HepG2 (cell line): ENCODE results near the gene CUL4A. TPM values are rescaled to one million over a fixed set of nuclear protein-coding genes. Genes with fewer than 3 reads are reported as not detected.

Experiments used
- BRCA1 ChIP-seq: sonication (generic); formaldehyde crosslinking; IDR thresholded peaks from 2 replicates; pipeline ENCODE4 v1.4.0; 2020; ENCODE audit warnings: missing genetic modification reagents
- CHD2 ChIP-seq: IDR thresholded peaks from 2 replicates; pipeline ENCODE4 v1.6.1; 2011; ENCODE audit warnings: low read depth, low read length, improper control_type of control experiment
- DPF2 ChIP-seq: sonication (generic); formaldehyde crosslinking; IDR thresholded peaks from 2 replicates; pipeline ENCODE4 v1.4.0; 2020; ENCODE audit warnings: mild to moderate bottlenecking, low read depth, missing genetic modification reagents, borderline replicate concordance
- EED ChIP-seq: sonication (generic); formaldehyde crosslinking; IDR thresholded peaks from 2 replicates; pipeline ENCODE4 v1.5.0; 2020; ENCODE audit warnings: mild to moderate bottlenecking, missing genetic modification reagents
- STAT5B ChIP-seq: sonication (generic); formaldehyde crosslinking; IDR thresholded peaks from 2 replicates; pipeline ENCODE4 v1.4.0; 2020; ENCODE audit warnings: missing genetic modification reagents
- TSC22D2 ChIP-seq: sonication (generic); formaldehyde crosslinking; IDR thresholded peaks from 2 replicates; pipeline ENCODE4 v1.5.1; 2020; ENCODE audit warnings: missing genetic modification reagents, mild to moderate bottlenecking, borderline replicate concordance
- polyA plus RNA-seq, 8 experiments: library from polyadenylated mRNA; depleted of rRNA in 3 of 8; stranded (reverse) in 7 of 8; unstranded in 1 of 8; fragments of >200 nt; fragmentation: Illumina TruSeq in 4 of 8; extraction: Trizol in 4 of 8; gene quantifications; 2 replicates each; pipeline versions ENCODE4 v1.2.1 to v1.2.3, GENCODE V29; 2011 to 2016; ENCODE audit warnings: low read depth in 4 of 8, missing spikeins in 1 of 8, mixed read lengths in 1 of 8; ENCODE audit not compliant: insufficient read depth in 1 of 8
- total RNA-seq, 5 experiments: library from RNA; depleted of rRNA; stranded (reverse); fragments of >200 nt; fragmentation: Illumina TruSeq; extraction: Trizol; gene quantifications; 2 replicates each; pipeline ENCODE4 v1.2.3, GENCODE V29; 2016; ENCODE audit warnings: low read depth in 1 of 5
- TF ChIP-seq, protein P1 (sequence below): sonication (generic); formaldehyde crosslinking; IDR thresholded peaks from 2 replicates; pipeline ENCODE4 v1.4.0; 2020; ENCODE audit warnings: mild to moderate bottlenecking, low read depth, missing genetic modification reagents
- TF ChIP-seq, protein P2 (sequence below): sonication (generic); formaldehyde crosslinking; conservative IDR thresholded peaks from 2 replicates; pipeline ENCODE4 v1.4.0; 2020; ENCODE audit warnings: mild to moderate bottlenecking, missing genetic modification reagents, moderate library complexity
- TF ChIP-seq, protein P3 (sequence below): sonication (generic); formaldehyde crosslinking; IDR thresholded peaks from 2 replicates; pipeline ENCODE4 v1.5.1; 2020; ENCODE audit warnings: mild to moderate bottlenecking, missing genetic modification reagents, borderline replicate concordance
- TF ChIP-seq, protein P4 (sequence below): sonication (generic); formaldehyde crosslinking; IDR thresholded peaks from 2 replicates; pipeline ENCODE4 v1.4.0; 2020; ENCODE audit warnings: missing genetic modification reagents, borderline replicate concordance

Gene CUL4A
- total and polyA plus RNA-seq, 2 of the 13 experiments (the other 11 are each of a cell fraction or from before 2014, with no cell fraction given), result 51.2 to 75.3 TPM

DNA sequence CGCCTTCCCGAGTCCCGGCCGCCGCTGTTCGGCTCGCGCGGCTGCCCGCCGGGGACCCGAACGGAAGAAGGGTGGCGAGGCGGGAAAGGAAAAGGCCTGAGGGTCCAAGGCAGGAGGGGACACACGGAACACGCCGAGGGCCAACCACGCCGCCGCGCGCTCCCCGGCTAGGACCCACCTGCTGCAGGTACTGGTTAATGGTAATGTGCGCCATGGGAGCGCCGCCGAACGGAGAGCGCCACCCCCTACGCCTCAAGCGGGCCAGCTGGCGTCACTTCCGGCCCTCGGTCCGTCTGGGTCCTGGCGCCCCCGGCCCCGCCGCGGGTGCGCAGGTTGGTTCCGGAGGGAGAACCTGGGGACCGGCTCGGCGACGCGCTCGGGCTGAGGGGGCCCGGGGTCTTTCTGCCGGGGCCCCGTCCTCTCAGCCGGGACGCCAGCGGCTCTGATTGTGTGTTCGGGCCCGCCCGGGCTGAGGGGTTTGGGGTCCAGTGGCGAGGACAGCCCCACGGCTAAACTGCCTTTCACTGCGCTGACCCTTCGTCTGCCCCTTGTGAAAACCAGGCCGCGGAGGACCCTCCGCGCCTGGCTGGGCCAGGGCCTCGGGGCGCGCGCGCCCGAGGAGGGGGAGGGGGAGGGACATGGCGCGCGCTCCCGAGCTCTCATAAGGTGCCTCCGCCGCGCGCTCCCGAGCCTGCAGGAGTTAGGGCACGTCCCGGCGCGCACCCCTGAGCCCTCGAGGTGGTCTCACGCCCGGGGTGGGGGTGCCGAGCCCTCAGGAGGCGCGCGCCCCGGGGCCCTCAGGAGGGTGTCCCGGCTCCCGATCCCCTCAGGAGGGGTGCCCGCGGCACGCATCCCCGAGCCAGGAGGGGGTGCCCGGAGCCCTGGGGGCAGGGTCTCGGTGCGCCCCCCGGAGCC is 735 bp upstream of the CUL4A start, which contains the start of gene PCID2 (continued):
- peak; percentile 65; the same call in 1 of the 2 replicates for TF ChIP-seq STAT5B
- no peak; the same call in 1 of the 2 replicates for TF ChIP-seq DPF2 (CRISPR knock-in tag)
- peak; percentile 87 for TF ChIP-seq BRCA1 (CRISPR knock-in tag)
- 0 out of 2 replicates have a peak, but pooled peaks have one; percentile 52 for TF ChIP-seq EED (CRISPR knock-in tag)
- TF ChIP-seq TSC22D2 (CRISPR knock-in tag), result no peak; the same call in 1 of the 2 replicates
- TF ChIP-seq, protein P1, sequence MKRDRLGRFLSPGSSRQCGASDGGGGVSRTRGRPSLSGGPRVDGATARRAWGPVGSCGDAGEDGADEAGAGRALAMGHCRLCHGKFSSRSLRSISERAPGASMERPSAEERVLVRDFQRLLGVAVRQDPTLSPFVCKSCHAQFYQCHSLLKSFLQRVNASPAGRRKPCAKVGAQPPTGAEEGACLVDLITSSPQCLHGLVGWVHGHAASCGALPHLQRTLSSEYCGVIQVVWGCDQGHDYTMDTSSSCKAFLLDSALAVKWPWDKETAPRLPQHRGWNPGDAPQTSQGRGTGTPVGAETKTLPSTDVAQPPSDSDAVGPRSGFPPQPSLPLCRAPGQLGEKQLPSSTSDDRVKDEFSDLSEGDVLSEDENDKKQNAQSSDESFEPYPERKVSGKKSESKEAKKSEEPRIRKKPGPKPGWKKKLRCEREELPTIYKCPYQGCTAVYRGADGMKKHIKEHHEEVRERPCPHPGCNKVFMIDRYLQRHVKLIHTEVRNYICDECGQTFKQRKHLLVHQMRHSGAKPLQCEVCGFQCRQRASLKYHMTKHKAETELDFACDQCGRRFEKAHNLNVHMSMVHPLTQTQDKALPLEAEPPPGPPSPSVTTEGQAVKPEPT (CRISPR knock-in tag), result no peak
- peak; percentile 35; the same call in 1 of the 2 replicates for TF ChIP-seq CHD2
- TF ChIP-seq, protein P2, sequence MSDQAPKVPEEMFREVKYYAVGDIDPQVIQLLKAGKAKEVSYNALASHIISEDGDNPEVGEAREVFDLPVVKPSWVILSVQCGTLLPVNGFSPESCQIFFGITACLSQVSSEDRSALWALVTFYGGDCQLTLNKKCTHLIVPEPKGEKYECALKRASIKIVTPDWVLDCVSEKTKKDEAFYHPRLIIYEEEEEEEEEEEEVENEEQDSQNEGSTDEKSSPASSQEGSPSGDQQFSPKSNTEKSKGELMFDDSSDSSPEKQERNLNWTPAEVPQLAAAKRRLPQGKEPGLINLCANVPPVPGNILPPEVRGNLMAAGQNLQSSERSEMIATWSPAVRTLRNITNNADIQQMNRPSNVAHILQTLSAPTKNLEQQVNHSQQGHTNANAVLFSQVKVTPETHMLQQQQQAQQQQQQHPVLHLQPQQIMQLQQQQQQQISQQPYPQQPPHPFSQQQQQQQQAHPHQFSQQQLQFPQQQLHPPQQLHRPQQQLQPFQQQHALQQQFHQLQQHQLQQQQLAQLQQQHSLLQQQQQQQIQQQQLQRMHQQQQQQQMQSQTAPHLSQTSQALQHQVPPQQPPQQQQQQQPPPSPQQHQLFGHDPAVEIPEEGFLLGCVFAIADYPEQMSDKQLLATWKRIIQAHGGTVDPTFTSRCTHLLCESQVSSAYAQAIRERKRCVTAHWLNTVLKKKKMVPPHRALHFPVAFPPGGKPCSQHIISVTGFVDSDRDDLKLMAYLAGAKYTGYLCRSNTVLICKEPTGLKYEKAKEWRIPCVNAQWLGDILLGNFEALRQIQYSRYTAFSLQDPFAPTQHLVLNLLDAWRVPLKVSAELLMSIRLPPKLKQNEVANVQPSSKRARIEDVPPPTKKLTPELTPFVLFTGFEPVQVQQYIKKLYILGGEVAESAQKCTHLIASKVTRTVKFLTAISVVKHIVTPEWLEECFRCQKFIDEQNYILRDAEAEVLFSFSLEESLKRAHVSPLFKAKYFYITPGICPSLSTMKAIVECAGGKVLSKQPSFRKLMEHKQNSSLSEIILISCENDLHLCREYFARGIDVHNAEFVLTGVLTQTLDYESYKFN (CRISPR knock-in tag), result no peak; the same call in 1 of the 2 replicates
- TF ChIP-seq, protein P3, sequence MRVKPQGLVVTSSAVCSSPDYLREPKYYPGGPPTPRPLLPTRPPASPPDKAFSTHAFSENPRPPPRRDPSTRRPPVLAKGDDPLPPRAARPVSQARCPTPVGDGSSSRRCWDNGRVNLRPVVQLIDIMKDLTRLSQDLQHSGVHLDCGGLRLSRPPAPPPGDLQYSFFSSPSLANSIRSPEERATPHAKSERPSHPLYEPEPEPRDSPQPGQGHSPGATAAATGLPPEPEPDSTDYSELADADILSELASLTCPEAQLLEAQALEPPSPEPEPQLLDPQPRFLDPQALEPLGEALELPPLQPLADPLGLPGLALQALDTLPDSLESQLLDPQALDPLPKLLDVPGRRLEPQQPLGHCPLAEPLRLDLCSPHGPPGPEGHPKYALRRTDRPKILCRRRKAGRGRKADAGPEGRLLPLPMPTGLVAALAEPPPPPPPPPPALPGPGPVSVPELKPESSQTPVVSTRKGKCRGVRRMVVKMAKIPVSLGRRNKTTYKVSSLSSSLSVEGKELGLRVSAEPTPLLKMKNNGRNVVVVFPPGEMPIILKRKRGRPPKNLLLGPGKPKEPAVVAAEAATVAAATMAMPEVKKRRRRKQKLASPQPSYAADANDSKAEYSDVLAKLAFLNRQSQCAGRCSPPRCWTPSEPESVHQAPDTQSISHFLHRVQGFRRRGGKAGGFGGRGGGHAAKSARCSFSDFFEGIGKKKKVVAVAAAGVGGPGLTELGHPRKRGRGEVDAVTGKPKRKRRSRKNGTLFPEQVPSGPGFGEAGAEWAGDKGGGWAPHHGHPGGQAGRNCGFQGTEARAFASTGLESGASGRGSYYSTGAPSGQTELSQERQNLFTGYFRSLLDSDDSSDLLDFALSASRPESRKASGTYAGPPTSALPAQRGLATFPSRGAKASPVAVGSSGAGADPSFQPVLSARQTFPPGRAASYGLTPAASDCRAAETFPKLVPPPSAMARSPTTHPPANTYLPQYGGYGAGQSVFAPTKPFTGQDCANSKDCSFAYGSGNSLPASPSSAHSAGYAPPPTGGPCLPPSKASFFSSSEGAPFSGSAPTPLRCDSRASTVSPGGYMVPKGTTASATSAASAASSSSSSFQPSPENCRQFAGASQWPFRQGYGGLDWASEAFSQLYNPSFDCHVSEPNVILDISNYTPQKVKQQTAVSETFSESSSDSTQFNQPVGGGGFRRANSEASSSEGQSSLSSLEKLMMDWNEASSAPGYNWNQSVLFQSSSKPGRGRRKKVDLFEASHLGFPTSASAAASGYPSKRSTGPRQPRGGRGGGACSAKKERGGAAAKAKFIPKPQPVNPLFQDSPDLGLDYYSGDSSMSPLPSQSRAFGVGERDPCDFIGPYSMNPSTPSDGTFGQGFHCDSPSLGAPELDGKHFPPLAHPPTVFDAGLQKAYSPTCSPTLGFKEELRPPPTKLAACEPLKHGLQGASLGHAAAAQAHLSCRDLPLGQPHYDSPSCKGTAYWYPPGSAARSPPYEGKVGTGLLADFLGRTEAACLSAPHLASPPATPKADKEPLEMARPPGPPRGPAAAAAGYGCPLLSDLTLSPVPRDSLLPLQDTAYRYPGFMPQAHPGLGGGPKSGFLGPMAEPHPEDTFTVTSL (CRISPR knock-in tag), result peak; percentile 33; the same call in 1 of the 2 replicates
- TF ChIP-seq, protein P4, sequence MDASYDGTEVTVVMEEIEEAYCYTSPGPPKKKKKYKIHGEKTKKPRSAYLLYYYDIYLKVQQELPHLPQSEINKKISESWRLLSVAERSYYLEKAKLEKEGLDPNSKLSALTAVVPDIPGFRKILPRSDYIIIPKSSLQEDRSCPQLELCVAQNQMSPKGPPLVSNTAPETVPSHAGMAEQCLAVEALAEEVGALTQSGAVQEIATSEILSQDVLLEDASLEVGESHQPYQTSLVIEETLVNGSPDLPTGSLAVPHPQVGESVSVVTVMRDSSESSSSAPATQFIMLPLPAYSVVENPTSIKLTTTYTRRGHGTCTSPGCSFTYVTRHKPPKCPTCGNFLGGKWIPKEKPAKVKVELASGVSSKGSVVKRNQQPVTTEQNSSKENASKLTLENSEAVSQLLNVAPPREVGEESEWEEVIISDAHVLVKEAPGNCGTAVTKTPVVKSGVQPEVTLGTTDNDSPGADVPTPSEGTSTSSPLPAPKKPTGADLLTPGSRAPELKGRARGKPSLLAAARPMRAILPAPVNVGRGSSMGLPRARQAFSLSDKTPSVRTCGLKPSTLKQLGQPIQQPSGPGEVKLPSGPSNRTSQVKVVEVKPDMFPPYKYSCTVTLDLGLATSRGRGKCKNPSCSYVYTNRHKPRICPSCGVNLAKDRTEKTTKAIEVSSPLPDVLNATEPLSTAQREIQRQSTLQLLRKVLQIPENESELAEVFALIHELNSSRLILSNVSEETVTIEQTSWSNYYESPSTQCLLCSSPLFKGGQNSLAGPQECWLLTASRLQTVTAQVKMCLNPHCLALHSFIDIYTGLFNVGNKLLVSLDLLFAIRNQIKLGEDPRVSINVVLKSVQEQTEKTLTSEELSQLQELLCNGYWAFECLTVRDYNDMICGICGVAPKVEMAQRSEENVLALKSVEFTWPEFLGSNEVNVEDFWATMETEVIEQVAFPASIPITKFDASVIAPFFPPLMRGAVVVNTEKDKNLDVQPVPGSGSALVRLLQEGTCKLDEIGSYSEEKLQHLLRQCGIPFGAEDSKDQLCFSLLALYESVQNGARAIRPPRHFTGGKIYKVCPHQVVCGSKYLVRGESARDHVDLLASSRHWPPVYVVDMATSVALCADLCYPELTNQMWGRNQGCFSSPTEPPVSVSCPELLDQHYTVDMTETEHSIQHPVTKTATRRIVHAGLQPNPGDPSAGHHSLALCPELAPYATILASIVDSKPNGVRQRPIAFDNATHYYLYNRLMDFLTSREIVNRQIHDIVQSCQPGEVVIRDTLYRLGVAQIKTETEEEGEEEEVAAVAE, result peak; percentile 90; the same call in 1 of the 2 replicates
